ENCODE results near the gene ZRANB3. TPM values are rescaled to one million over a fixed set of nuclear protein-coding genes. Genes with fewer than 3 reads are reported as not detected.
"Not testable (repeated sequence)": the region's sequence is repeated elsewhere in the genome, so short reads cannot be mapped to it uniquely, and the experiment has no call there.

ZRANB3 gene
- polyA plus RNA-seq, 2 donors: 1.5 to 1.9 TPM

DNA sequence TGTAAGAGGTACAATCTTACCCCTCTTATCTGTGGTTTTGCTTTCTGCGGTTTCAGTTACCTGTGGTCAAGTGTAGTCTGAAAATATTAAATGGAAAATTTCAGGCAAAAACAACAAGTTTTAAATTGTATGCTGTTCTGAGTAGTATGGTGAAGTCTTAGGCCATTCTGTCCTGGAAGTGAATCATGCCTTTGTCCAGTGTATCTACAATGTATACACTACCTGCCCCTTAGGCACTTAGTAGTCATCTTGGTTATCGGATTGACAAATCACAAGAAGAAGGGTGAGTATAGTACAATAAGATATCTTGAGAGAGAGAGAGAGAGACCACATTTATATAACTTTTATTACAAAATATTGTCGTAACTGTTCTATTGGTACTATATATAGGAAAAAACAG is 435.4 kb downstream of the ZRANB3 start:
- 92 to 95% methylated on average over 3 of the region's 3 CpGs for WGBS, 2 donors
- no peaks in the 10 kb centered on the region for H3K9me3 ChIP-seq (ENCODE audit: control insufficient read depth in 2 of 2, insufficient read depth in 1 of 2, low read depth in 1 of 2, low read length in 1 of 2)
- peaks cover 0 to 4% of the 10 kb centered on the region in 2 donors for H3K36me3 ChIP-seq (ENCODE audit: control insufficient read depth in 2 of 2, insufficient read depth in 2 of 2, low read length in 1 of 2)

DNA sequence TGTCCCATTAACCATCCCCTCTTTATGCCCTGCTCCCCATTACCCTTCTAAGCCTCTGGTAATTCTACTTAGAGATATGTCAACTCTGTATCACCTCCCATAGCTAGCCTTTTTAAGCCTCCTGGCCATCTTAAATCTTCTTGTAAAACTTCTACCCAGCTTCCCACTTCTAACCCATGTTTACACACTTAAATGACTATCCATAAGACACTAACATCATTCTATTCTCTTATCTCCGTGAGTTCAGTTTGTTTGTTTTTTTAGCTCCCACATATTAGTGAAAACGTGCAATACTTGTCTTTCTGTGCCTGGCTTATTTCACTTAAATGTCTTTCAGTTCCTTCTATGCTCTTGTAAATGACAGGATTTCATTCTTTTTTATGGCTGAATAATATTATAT is 436.5 kb downstream of the ZRANB3 start:
- Histone ChIP-seq H3K36me3 (ENCODE audit: control insufficient read depth in 2 of 2, insufficient read depth in 2 of 2, low read length in 1 of 2) (peaks cover 0 to 4% of the 10 kb centered on the region in 2 donors), H3K27ac (ENCODE audit: low read depth in 2 of 2, low read length in 1 of 2) (no peak overlapping the region), H3K4me1 (ENCODE audit: control insufficient read depth in 2 of 2, insufficient read depth in 2 of 2, low read length in 1 of 2) (no peaks in the 10 kb centered on the region), H3K27me3 (ENCODE audit: control insufficient read depth in 1 of 2, insufficient read depth in 2 of 2, low read length in 2 of 2) (no peaks in the 10 kb centered on the region), H3K9me3 (ENCODE audit: control insufficient read depth in 2 of 2, insufficient read depth in 1 of 2, low read depth in 1 of 2, low read length in 1 of 2) (no peaks in the 10 kb centered on the region), H3K4me3 (ENCODE audit: low read depth in 1 of 2, low read length in 2 of 2) (no peak overlapping the region)
- WGBS, 2 donors: 83 to 88% methylated on average over 2 of the region's 2 CpGs

More for the DNA sequence above, 435.4 kb downstream of the ZRANB3 start:
- no peaks in the 10 kb centered on the region for H3K4me1 ChIP-seq (ENCODE audit: control insufficient read depth in 2 of 2, insufficient read depth in 2 of 2, low read length in 1 of 2)
- no peaks in the 10 kb centered on the region for H3K27me3 ChIP-seq (ENCODE audit: control insufficient read depth in 1 of 2, insufficient read depth in 2 of 2, low read length in 2 of 2)
- no peak overlapping the region for H3K27ac ChIP-seq (ENCODE audit: low read depth in 2 of 2, low read length in 1 of 2)
- H3K4me3 ChIP-seq (ENCODE audit: low read depth in 1 of 2, low read length in 2 of 2): no peak overlapping the region

DNA sequence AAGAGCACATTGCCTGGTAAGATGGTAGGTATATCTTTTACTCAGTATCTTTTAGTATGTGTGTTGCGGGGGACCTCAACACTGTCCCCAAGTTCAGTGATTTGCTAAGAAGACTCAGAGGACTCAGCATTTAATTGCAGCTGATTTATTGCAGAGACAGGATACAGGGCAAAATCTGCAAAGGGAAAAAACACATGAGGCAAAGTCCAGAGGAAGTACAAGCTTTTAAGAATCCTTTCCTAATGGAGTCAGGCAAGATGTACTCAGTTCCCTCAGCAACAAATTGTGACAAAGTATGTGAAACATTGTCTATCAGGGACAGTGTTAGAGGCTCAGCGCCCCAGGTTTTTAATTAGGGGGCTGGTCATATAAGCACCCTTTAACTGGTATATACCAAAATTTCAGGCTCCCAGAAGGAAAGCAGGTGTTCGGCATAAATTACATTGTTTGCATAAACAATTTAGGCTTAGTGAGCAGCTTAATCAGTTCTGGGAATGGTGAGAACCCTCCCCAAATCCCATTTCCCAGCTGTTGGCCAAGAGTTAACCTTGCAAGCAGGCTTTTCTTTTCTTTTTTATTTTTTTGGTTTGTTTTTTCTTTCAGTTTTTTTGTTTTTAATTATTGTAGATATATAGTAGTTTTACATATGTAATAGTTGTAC is 437.2 kb downstream of the ZRANB3 start:
- no peaks in the 10 kb centered on the region for H3K9me3 ChIP-seq (ENCODE audit: control insufficient read depth in 2 of 2, insufficient read depth in 1 of 2, low read depth in 1 of 2, low read length in 1 of 2)
- H3K27me3 ChIP-seq (ENCODE audit: control insufficient read depth in 1 of 2, insufficient read depth in 2 of 2, low read length in 2 of 2): no peaks in the 10 kb centered on the region
- H3K27ac ChIP-seq (ENCODE audit: low read depth in 2 of 2, low read length in 1 of 2): no peak overlapping the region
- H3K4me3 ChIP-seq (ENCODE audit: low read depth in 1 of 2, low read length in 2 of 2): no peak overlapping the region
- peaks cover 0 to 4% of the 10 kb centered on the region in 2 donors for H3K36me3 ChIP-seq (ENCODE audit: control insufficient read depth in 2 of 2, insufficient read depth in 2 of 2, low read length in 1 of 2)
- 88 to 91% methylated on average over 3 of the region's 3 CpGs for WGBS, 2 donors
- H3K4me1 ChIP-seq (ENCODE audit: control insufficient read depth in 2 of 2, insufficient read depth in 2 of 2, low read length in 1 of 2): no peaks in the 10 kb centered on the region

DNA sequence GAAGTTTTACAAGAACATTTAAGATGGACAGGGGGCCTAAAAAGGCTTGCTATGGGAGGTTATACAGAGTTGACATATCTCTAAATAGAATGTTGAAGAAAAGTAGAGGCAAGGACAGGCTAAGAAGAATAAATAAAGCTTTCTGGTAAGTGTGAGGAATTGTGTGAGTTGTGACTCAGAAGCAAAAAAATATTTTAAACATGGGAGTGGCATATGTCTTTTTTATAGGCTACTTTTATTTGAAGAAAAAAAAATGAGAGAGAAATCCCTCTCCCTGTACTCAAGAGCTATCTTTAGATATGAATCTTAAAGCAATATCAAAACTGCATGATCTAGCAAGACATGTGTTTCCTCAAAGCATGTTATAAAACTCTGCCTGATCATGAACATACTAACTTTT is 437.8 kb downstream of the ZRANB3 start:
- H3K36me3 ChIP-seq (ENCODE audit: control insufficient read depth in 2 of 2, insufficient read depth in 2 of 2, low read length in 1 of 2): peaks cover 0 to 4% of the 10 kb centered on the region in 2 donors
- H3K4me3 ChIP-seq (ENCODE audit: low read depth in 1 of 2, low read length in 2 of 2): no peak overlapping the region
- no peaks in the 10 kb centered on the region for H3K9me3 ChIP-seq (ENCODE audit: control insufficient read depth in 2 of 2, insufficient read depth in 1 of 2, low read depth in 1 of 2, low read length in 1 of 2)
- no peak overlapping the region for H3K27ac ChIP-seq (ENCODE audit: low read depth in 2 of 2, low read length in 1 of 2)
- no peaks in the 10 kb centered on the region for H3K4me1 ChIP-seq (ENCODE audit: control insufficient read depth in 2 of 2, insufficient read depth in 2 of 2, low read length in 1 of 2)
- no peaks in the 10 kb centered on the region for H3K27me3 ChIP-seq (ENCODE audit: control insufficient read depth in 1 of 2, insufficient read depth in 2 of 2, low read length in 2 of 2)

DNA sequence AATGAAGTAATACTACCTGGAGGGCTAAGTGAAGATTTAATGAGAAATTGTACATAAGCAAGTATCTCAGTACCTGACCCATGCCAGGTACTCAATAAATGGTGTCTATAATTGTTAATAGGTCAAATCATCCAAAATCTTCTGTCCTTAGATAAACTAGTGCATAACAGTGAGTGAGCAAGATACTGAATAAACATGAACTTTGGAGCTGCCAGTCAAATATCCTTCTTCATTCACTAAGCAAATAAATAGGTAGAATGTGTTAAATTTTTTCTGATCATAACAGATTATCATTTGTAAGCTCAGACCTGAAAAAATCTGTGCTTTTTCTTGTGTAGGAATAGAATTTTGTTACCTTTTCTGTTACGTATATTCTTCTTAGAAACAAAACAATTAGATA is 439.3 kb downstream of the ZRANB3 start:
- Histone ChIP-seq H3K27me3 (ENCODE audit: control insufficient read depth in 1 of 2, insufficient read depth in 2 of 2, low read length in 2 of 2) (no peaks in the 10 kb centered on the region), H3K27ac (ENCODE audit: low read depth in 2 of 2, low read length in 1 of 2) (no peak overlapping the region), H3K36me3 (ENCODE audit: control insufficient read depth in 2 of 2, insufficient read depth in 2 of 2, low read length in 1 of 2) (peaks cover 0 to 4% of the 10 kb centered on the region in 2 donors), H3K4me1 (ENCODE audit: control insufficient read depth in 2 of 2, insufficient read depth in 2 of 2, low read length in 1 of 2) (no peaks in the 10 kb centered on the region), H3K9me3 (ENCODE audit: control insufficient read depth in 2 of 2, insufficient read depth in 1 of 2, low read depth in 1 of 2, low read length in 1 of 2) (no peaks in the 10 kb centered on the region), H3K4me3 (ENCODE audit: low read depth in 1 of 2, low read length in 2 of 2) (no peak overlapping the region)
- WGBS, 2 donors: 98% methylated on average over 1 of the region's 1 CpG

DNA sequence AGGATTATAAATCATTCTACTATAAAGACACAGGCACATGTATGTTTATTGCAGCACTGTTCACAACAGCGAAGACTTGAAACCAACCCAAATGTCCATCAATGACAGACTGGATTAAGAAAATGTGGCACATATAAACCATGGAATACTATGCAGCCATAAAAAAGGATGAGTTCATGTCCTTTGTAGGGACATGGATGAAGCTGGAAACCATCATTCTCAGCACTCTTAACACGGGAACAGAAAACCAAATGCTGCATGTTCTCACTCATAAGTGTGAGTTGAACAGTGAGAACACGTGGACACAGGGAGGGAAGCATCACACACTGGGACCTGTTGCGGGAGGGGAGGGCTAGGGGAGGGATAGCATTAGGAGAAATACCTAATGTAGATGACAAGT is 441.4 kb downstream of the ZRANB3 start:
- not testable (repeated sequence) for H3K36me3 ChIP-seq (ENCODE audit: control insufficient read depth in 2 of 2, insufficient read depth in 2 of 2, low read length in 1 of 2); H3K4me3 ChIP-seq (ENCODE audit: low read depth in 1 of 2, low read length in 2 of 2); H3K4me1 ChIP-seq (ENCODE audit: control insufficient read depth in 2 of 2, insufficient read depth in 2 of 2, low read length in 1 of 2); H3K27me3 ChIP-seq (ENCODE audit: control insufficient read depth in 1 of 2, insufficient read depth in 2 of 2, low read length in 2 of 2); H3K9me3 ChIP-seq (ENCODE audit: control insufficient read depth in 2 of 2, insufficient read depth in 1 of 2, low read depth in 1 of 2, low read length in 1 of 2); H3K27ac ChIP-seq (ENCODE audit: low read depth in 2 of 2, low read length in 1 of 2)
- 97 to 98% methylated on average over 4 of the region's 4 CpGs for WGBS, 2 donors

Other genes starting within 250 kb of the ZRANB3 start
- gene R3HDM1, start 266 bp upstream of the ZRANB3 start, polyA plus RNA-seq: 1 to 10 TPM; 5.3 to 6.8 TPM
- gene UBXN4, start 210.6 kb upstream of the ZRANB3 start, polyA plus RNA-seq: 10 to 100 TPM; 33.3 to 40.3 TPM